Astrocyte (in vitro differentiated cells and primary cell): ENCODE results near the gene HAND1. TPM values are rescaled to one million over a fixed set of nuclear protein-coding genes. Genes with fewer than 3 reads are reported as not detected.
A peak's percentile ranks its signal among the peaks of the same experiment; 100 is the strongest.

Experiments
- DNase-seq: peaks from one replicate; pipeline ENCODE4 v3.0.0-alpha.2; 2010; ENCODE audit warnings: low read depth
- FAIRE-seq: peaks from 2 replicates; lab custom pipeline; 2011; peaks lifted over from hg19 to GRCh38; lab: Jason Lieb, UNC
- H2AFZ ChIP-seq: 2 replicates; pipeline ENCODE4 v1.6.0; 2012; ENCODE audit warnings: low read depth, low read length, inconsistent platforms
- H3K27ac ChIP-seq: 2 replicates; pipeline ENCODE4 v1.5.1; 2011; ENCODE audit warnings: low read depth, low read length, inconsistent platforms
- H3K27me3 ChIP-seq: 2 replicates; pipeline ENCODE4 v1.6.0; 2011; ENCODE audit warnings: low read length, inconsistent platforms; ENCODE audit not compliant: insufficient read depth
- H3K36me3 ChIP-seq: 2 replicates; pipeline ENCODE4 v1.5.1; 2011; ENCODE audit warnings: low read length, inconsistent platforms; ENCODE audit not compliant: insufficient read depth
- H3K4me1 ChIP-seq: 2 replicates; pipeline ENCODE4 v1.5.1; 2011; ENCODE audit warnings: low read length, inconsistent platforms; ENCODE audit not compliant: insufficient read depth
- H3K4me2 ChIP-seq: 2 replicates; pipeline ENCODE4 v1.6.0; 2012; ENCODE audit warnings: low read length, inconsistent platforms
- H3K4me3 ChIP-seq: 2 replicates; pipeline ENCODE4 v1.5.1; 2011; ENCODE audit warnings: low read depth, mild to moderate bottlenecking, low read length, inconsistent platforms; ENCODE audit not compliant: insufficient read depth
- H3K79me2 ChIP-seq: 2 replicates; pipeline ENCODE4 v1.6.0; 2012; ENCODE audit warnings: mild to moderate bottlenecking, low read length, inconsistent platforms; ENCODE audit not compliant: insufficient read depth
- H3K9ac ChIP-seq: 2 replicates; pipeline ENCODE4 v1.6.0; 2012; ENCODE audit warnings: mild to moderate bottlenecking, low read length, inconsistent platforms
- H3K9me3 ChIP-seq: 2 replicates; pipeline ENCODE4 v1.5.1; 2012; ENCODE audit warnings: low read depth, mild to moderate bottlenecking, low read length, inconsistent platforms; ENCODE audit not compliant: insufficient read depth
- H4K20me1 ChIP-seq: 2 replicates; pipeline ENCODE4 v1.6.0; 2012; ENCODE audit warnings: low read length, inconsistent platforms; ENCODE audit not compliant: insufficient read depth
- H3K27ac Mint-ChIP-seq: one replicate; pipeline ENCODE4 v1.8.0; 2021; ENCODE audit warnings: mild to moderate bottlenecking, mixed read lengths; ENCODE audit not compliant: unreplicated experiment
- H3K27me3 Mint-ChIP-seq: one replicate; pipeline ENCODE4 v1.8.0; 2021; ENCODE audit warnings: low read depth, mixed read lengths; ENCODE audit not compliant: unreplicated experiment
- H3K36me3 Mint-ChIP-seq: one replicate; pipeline ENCODE4 v1.8.0; 2021; ENCODE audit warnings: low read depth, mixed read lengths; ENCODE audit not compliant: unreplicated experiment
- H3K4me1 Mint-ChIP-seq: one replicate; pipeline ENCODE4 v1.8.0; 2021; ENCODE audit warnings: low read depth, mixed read lengths; ENCODE audit not compliant: unreplicated experiment
- H3K4me3 Mint-ChIP-seq: one replicate; pipeline ENCODE4 v1.8.0; 2021; ENCODE audit warnings: mild to moderate bottlenecking, moderate library complexity, mixed read lengths; ENCODE audit not compliant: unreplicated experiment
- H3K9me3 Mint-ChIP-seq: one replicate; pipeline ENCODE4 v1.8.0; 2021; ENCODE audit warnings: mild to moderate bottlenecking, mixed read lengths; ENCODE audit not compliant: unreplicated experiment
- CTCF ChIP-seq: IDR thresholded peaks from 2 replicates; pipeline ENCODE4 v1.5.1; 2011; ENCODE audit warnings: low read depth, mild to moderate bottlenecking, inconsistent platforms, low read length, moderate library complexity; ENCODE audit not compliant: insufficient read depth
- EZH2 ChIP-seq: IDR thresholded peaks from 2 replicates; pipeline ENCODE4 v1.6.1; 2012; ENCODE audit warnings: mild to moderate bottlenecking, low read length, inconsistent platforms; ENCODE audit not compliant: insufficient read depth
- total RNA-seq: library from RNA; stranded (reverse); gene quantifications from 2 replicates; pipeline ENCODE4 v1.2.1, GENCODE V29; 2021

HAND1 gene
- total RNA-seq, 1 donor from 2014 or later, result not detected

GRCh38 chr5:154482528-154483449 is 4.8 kb upstream of the HAND1 start:
- no peak overlapping the region for H3K4me3 ChIP-seq
- peaks cover 8% of the 10 kb centered on the region for H3K4me1 ChIP-seq
- H2AFZ ChIP-seq, result no peak overlapping the region
- no peaks in the 10 kb centered on the region for H3K36me3 ChIP-seq
- TF ChIP-seq EZH2 (peak; percentile 61), CTCF (no peak)
- no peak overlapping the region for H3K27ac ChIP-seq
- no peak overlapping the region for H3K4me2 ChIP-seq
- DNase-seq (no peak), FAIRE-seq (no peak)
- peaks cover 16% of the 10 kb centered on the region for H3K9me3 Mint-ChIP-seq
- peaks cover 18% of the 10 kb centered on the region for H4K20me1 ChIP-seq
- H3K9me3 ChIP-seq, result peaks cover 3% of the 10 kb centered on the region
- peaks cover 88% of the 10 kb centered on the region for H3K27me3 Mint-ChIP-seq
- H3K79me2 ChIP-seq, result no peaks in the 10 kb centered on the region
- no peaks in the 10 kb centered on the region for H3K4me1 Mint-ChIP-seq
- no peak overlapping the region for H3K27ac Mint-ChIP-seq
- H3K27me3 ChIP-seq, result peaks cover 98% of the 10 kb centered on the region
- H3K36me3 Mint-ChIP-seq, result peaks cover 1% of the 10 kb centered on the region
- no peak overlapping the region for H3K4me3 Mint-ChIP-seq
- H3K9ac ChIP-seq, result no peak overlapping the region

- no peak overlapping the region for H3K27ac Mint-ChIP-seq
- no peak overlapping the region for H2AFZ ChIP-seq
- H3K4me2 ChIP-seq, result no peak overlapping the region
- no peak overlapping the region for H3K4me3 Mint-ChIP-seq
- peaks cover 86% of the 10 kb centered on the region for H3K27me3 Mint-ChIP-seq
- H3K79me2 ChIP-seq, result no peaks in the 10 kb centered on the region
- H3K36me3 ChIP-seq, result no peaks in the 10 kb centered on the region
- FAIRE-seq (no peak), DNase-seq (no peak)
- no peak overlapping the region for H3K9ac ChIP-seq
- peaks cover 12% of the 10 kb centered on the region for H3K4me1 ChIP-seq
- H3K4me1 Mint-ChIP-seq, result peaks cover 1% of the 10 kb centered on the region
- peaks cover 98% of the 10 kb centered on the region for H3K27me3 ChIP-seq
- H3K9me3 Mint-ChIP-seq, result peaks cover 16% of the 10 kb centered on the region
- TF ChIP-seq EZH2 (no peak), CTCF (no peak)
- no peak overlapping the region for H3K4me3 ChIP-seq
- peaks cover 3% of the 10 kb centered on the region for H3K9me3 ChIP-seq
- H3K27ac ChIP-seq, result no peak overlapping the region
- peaks cover 1% of the 10 kb centered on the region for H3K36me3 Mint-ChIP-seq
- H4K20me1 ChIP-seq, result peaks cover 25% of the 10 kb centered on the region
Observed at GRCh38 chr5:154481584-154482381, 3.8 kb upstream of the HAND1 start.
